Measurements from ENCODE around the gene MYCBP2. TPM values are rescaled to one million over a fixed set of nuclear protein-coding genes. Genes with fewer than 3 reads are reported as not detected.
"Not testable (repeated sequence)": the region's sequence is repeated elsewhere in the genome, so short reads cannot be mapped to it uniquely, and the experiment has no call there.

Gene MYCBP2
- total RNA-seq, 1 donor from 2014 or later = 141 TPM

- no peak for DNase-seq
These were observed 27.3 kb downstream of the MYCBP2 start for GRCh38 chr13:77299587-77299986.

- DNase-seq = no peak
These were observed 28.5 kb downstream of the MYCBP2 start for GRCh38 chr13:77298426-77298825.

- no peak for DNase-seq
These were observed 35.1 kb downstream of the MYCBP2 start for GRCh38 chr13:77291774-77292173.

GRCh38 chr13:77290342-77290741, 36.6 kb downstream of the MYCBP2 start:
- no peak for DNase-seq

GRCh38 chr13:77289851-77290250, 37.0 kb downstream of the MYCBP2 start:
- no peak for DNase-seq

- not testable (repeated sequence) for DNase-seq
These were observed 41.3 kb downstream of the MYCBP2 start for GRCh38 chr13:77285632-77286031.

GRCh38 chr13:77285098-77285497, 41.8 kb downstream of the MYCBP2 start:
- DNase-seq = no peak

- no peak for DNase-seq
These were observed 52.8 kb downstream of the MYCBP2 start for GRCh38 chr13:77274126-77274525.

GRCh38 chr13:77269141-77269540, 57.8 kb downstream of the MYCBP2 start:
- DNase-seq = no peak

GRCh38 chr13:77267362-77267761, 59.5 kb downstream of the MYCBP2 start:
- DNase-seq = no peak

GRCh38 chr13:77265336-77265735, 61.6 kb downstream of the MYCBP2 start:
- DNase-seq = no peak

GRCh38 chr13:77262198-77262597, 64.7 kb downstream of the MYCBP2 start:
- DNase-seq = no peak

- no peak for DNase-seq
These were observed 75.9 kb downstream of the MYCBP2 start for GRCh38 chr13:77250975-77251374.

GRCh38 chr13:77245224-77245623, 81.7 kb downstream of the MYCBP2 start:
- not testable (repeated sequence) for DNase-seq

GRCh38 chr13:77239312-77239711, 87.6 kb downstream of the MYCBP2 start:
- no peak for DNase-seq

GRCh38 chr13:77235456-77236022, 91.4 kb downstream of the MYCBP2 start:
- DNase-seq = no peak

GRCh38 chr13:77233159-77233558, 93.7 kb downstream of the MYCBP2 start:
- DNase-seq = no peak

- no peak for DNase-seq
These were observed 96.3 kb downstream of the MYCBP2 start for GRCh38 chr13:77230560-77230959.

GRCh38 chr13:77225946-77226345, 100.9 kb downstream of the MYCBP2 start:
- DNase-seq = no peak

GRCh38 chr13:77222909-77223308, 104.0 kb downstream of the MYCBP2 start:
- no peak for DNase-seq

GRCh38 chr13:77222000-77222690, 104.7 kb downstream of the MYCBP2 start:
- DNase-seq = no peak

GRCh38 chr13:77219401-77219800, 107.5 kb downstream of the MYCBP2 start:
- DNase-seq = no peak

GRCh38 chr13:77218274-77218673, 108.6 kb downstream of the MYCBP2 start:
- DNase-seq = no peak

GRCh38 chr13:77215543-77215942, 111.4 kb downstream of the MYCBP2 start:
- no peak for DNase-seq
